ENCODE data around the gene YARS1. TPM values are rescaled to one million over a fixed set of nuclear protein-coding genes. Genes with fewer than 3 reads are reported as not detected.

Gene YARS1
- total RNA-seq, 1 donor from 2014 or later: 73.2 TPM

- Mint-ChIP-seq H3K9me3 (ENCODE audit: unreplicated experiment) (no peaks in the 10 kb centered on the region), H3K27me3 (ENCODE audit: unreplicated experiment) (no peaks in the 10 kb centered on the region), H3K4me3 (ENCODE audit: unreplicated experiment) (no peak overlapping the region), H3K4me1 (ENCODE audit: unreplicated experiment) (peaks cover 29% of the 10 kb centered on the region), H3K36me3 (ENCODE audit: low read depth, unreplicated experiment) (peaks cover 6% of the 10 kb centered on the region), H3K27ac (ENCODE audit: unreplicated experiment) (no peak overlapping the region)
- TF ChIP-seq, protein P1, sequence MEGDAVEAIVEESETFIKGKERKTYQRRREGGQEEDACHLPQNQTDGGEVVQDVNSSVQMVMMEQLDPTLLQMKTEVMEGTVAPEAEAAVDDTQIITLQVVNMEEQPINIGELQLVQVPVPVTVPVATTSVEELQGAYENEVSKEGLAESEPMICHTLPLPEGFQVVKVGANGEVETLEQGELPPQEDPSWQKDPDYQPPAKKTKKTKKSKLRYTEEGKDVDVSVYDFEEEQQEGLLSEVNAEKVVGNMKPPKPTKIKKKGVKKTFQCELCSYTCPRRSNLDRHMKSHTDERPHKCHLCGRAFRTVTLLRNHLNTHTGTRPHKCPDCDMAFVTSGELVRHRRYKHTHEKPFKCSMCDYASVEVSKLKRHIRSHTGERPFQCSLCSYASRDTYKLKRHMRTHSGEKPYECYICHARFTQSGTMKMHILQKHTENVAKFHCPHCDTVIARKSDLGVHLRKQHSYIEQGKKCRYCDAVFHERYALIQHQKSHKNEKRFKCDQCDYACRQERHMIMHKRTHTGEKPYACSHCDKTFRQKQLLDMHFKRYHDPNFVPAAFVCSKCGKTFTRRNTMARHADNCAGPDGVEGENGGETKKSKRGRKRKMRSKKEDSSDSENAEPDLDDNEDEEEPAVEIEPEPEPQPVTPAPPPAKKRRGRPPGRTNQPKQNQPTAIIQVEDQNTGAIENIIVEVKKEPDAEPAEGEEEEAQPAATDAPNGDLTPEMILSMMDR (IDR thresholded peaks at IDR 0.05; ENCODE audit: unreplicated experiment): no peak
- no peak for DNase-seq (ENCODE audit: low spot score)
These were observed 41.0 kb upstream of the YARS1 start for GRCh38 chr1:32858136-32858535.

DNA sequence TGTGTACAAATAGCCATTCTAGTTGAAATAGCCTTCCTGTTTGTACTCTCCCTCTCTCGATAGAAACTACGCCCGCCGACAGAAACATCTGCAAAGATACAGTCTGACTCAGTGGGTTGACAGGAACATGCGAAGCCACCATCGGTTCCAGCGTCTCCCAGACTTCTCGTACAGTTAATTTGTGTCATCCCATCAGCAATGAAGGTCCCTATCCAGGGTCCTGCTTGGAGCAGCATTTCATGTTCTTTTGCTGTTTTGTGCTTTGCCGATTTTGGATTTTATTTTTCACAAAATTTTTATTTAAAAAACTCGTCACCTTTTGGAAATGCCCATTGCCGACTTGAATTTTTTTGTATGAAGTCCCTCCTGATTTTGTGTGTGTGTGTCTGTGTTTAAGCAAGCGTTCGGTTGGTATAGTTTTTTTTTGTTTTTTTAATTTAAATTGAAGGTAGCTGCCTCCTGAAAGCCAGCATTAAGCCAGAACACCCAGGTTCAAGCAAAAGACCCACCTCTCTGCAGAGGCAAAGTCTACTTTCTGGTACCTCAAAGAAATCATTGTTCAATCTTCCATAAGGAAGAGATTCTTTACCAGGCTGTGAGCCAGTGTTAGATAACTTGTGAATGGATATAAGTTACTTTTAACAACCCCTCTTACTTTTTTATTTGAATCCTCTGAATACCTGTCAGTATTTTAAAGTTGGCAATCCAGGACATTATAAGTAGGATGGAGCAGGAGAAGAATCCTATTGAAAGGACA, 38.9 kb upstream of the YARS1 start:
- no peak overlapping the region for H3K4me3 Mint-ChIP-seq (ENCODE audit: unreplicated experiment)
- DNase-seq (ENCODE audit: low spot score): no peak
- H3K4me1 Mint-ChIP-seq (ENCODE audit: unreplicated experiment): peaks cover 12% of the 10 kb centered on the region
- no peaks in the 10 kb centered on the region for H3K27me3 Mint-ChIP-seq (ENCODE audit: unreplicated experiment)
- H3K27ac Mint-ChIP-seq (ENCODE audit: unreplicated experiment): no peak overlapping the region
- TF ChIP-seq, protein P1 (IDR thresholded peaks at IDR 0.05; ENCODE audit: unreplicated experiment): no peak
- H3K9me3 Mint-ChIP-seq (ENCODE audit: unreplicated experiment): no peaks in the 10 kb centered on the region
- H3K36me3 Mint-ChIP-seq (ENCODE audit: low read depth, unreplicated experiment): no peaks in the 10 kb centered on the region

- no peaks in the 10 kb centered on the region for H3K9me3 Mint-ChIP-seq (ENCODE audit: unreplicated experiment)
- H3K4me3 Mint-ChIP-seq (ENCODE audit: unreplicated experiment): no peak overlapping the region
- TF ChIP-seq, protein P1 (IDR thresholded peaks at IDR 0.05; ENCODE audit: unreplicated experiment): no peak
- H3K27ac Mint-ChIP-seq (ENCODE audit: unreplicated experiment): no peak overlapping the region
- no peaks in the 10 kb centered on the region for H3K27me3 Mint-ChIP-seq (ENCODE audit: unreplicated experiment)
- DNase-seq (ENCODE audit: low spot score): no peak
- peaks cover 5% of the 10 kb centered on the region for H3K36me3 Mint-ChIP-seq (ENCODE audit: low read depth, unreplicated experiment)
- no peaks in the 10 kb centered on the region for H3K4me1 Mint-ChIP-seq (ENCODE audit: unreplicated experiment)
These were observed 31.4 kb upstream of the YARS1 start for GRCh38 chr1:32848354-32849063.

DNA sequence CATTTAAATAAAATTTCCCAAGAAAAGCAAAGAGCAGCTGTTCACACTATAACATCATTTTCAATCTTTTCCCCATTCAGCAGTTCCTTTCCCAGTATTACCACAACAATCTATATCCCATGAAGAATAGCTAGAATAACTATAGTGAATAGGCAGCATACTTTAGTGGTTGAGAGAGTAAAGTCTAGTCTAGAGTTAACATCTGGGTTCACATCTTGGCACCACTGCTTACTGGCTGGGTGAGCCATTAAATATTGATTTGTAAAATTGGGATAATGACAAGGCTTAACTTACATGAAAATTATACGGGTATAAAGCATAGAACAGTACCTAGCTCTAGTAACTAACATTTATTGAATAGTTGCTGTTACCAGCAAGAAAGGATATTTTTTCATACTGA, 14.7 kb upstream of the YARS1 start:
- Mint-ChIP-seq H3K27ac (ENCODE audit: unreplicated experiment) (no peak overlapping the region), H3K36me3 (ENCODE audit: low read depth, unreplicated experiment) (peaks cover 11% of the 10 kb centered on the region), H3K9me3 (ENCODE audit: unreplicated experiment) (no peaks in the 10 kb centered on the region)

More for the DNA sequence above, 14.7 kb upstream of the YARS1 start:
- Mint-ChIP-seq H3K4me1 (ENCODE audit: unreplicated experiment) (no peaks in the 10 kb centered on the region), H3K4me3 (ENCODE audit: unreplicated experiment) (no peak overlapping the region), H3K27me3 (ENCODE audit: unreplicated experiment) (no peaks in the 10 kb centered on the region)
- DNase-seq (ENCODE audit: low spot score): no peak
- TF ChIP-seq, protein P1 (IDR thresholded peaks at IDR 0.05; ENCODE audit: unreplicated experiment): no peak

All from endothelial cell (in vitro differentiated cells).